ENCODE results near the gene UBALD2. TPM values are rescaled to one million over a fixed set of nuclear protein-coding genes. Genes with fewer than 3 reads are reported as not detected.

Gene UBALD2
- total RNA-seq, 1 experiment from 2014 or later: 11.8 TPM

- no peak for DNase-seq (ENCODE audit: low read depth)
These were observed 53.4 kb downstream of the UBALD2 start for GRCh38 chr17:76318586-76318985.

Other genes with a start within 250 kb of the UBALD2 start
- gene EVPL, start 238.0 kb upstream of the UBALD2 start, total RNA-seq (2014; rRNA removed; shearing (Covaris generic)): not detected in 2 replicates
- 19.0 and 28.5 TPM in 2 replicates for gene SRP68, start 192.8 kb upstream of the UBALD2 start, total RNA-seq (2014; rRNA removed; shearing (Covaris generic))
- 0.30 and 0.96 TPM in 2 replicates for gene GALR2, start 190.6 kb upstream of the UBALD2 start, total RNA-seq (2014; rRNA removed; shearing (Covaris generic))
- 0.02 TPM in 1 of 2 replicates, not detected in the other for gene ZACN, start 186.2 kb upstream of the UBALD2 start, total RNA-seq (2014; rRNA removed; shearing (Covaris generic))
- 39.0 and 69.9 TPM in 2 replicates for gene EXOC7, start 161.6 kb upstream of the UBALD2 start, total RNA-seq (2014; rRNA removed; shearing (Covaris generic))
- gene FOXJ1, start 124.1 kb upstream of the UBALD2 start, total RNA-seq (2014; rRNA removed; shearing (Covaris generic)): not detected in 2 replicates
- 4.1 and 6.7 TPM in 2 replicates for gene RNF157, start 24.9 kb upstream of the UBALD2 start, total RNA-seq (2014; rRNA removed; shearing (Covaris generic))
- 1.7 and 1.9 TPM in 2 replicates for gene QRICH2, start 42.9 kb downstream of the UBALD2 start, total RNA-seq (2014; rRNA removed; shearing (Covaris generic))
- 36.8 and 52.9 TPM in 2 replicates for gene PRPSAP1, start 88.6 kb downstream of the UBALD2 start, total RNA-seq (2014; rRNA removed; shearing (Covaris generic))
- gene SPHK1, start 119.3 kb downstream of the UBALD2 start, total RNA-seq (2014; rRNA removed; shearing (Covaris generic)): 33.8 and 41.2 TPM in 2 replicates
- gene UBE2O, start 187.8 kb downstream of the UBALD2 start, total RNA-seq (2014; rRNA removed; shearing (Covaris generic)): 9.8 and 18.5 TPM in 2 replicates
- not detected in 2 replicates for gene AANAT, start 202.3 kb downstream of the UBALD2 start, total RNA-seq (2014; rRNA removed; shearing (Covaris generic))
- 18.1 and 23.2 TPM in 2 replicates for gene RHBDF2, start 236.1 kb downstream of the UBALD2 start, total RNA-seq (2014; rRNA removed; shearing (Covaris generic))

All from M059J (cell line).